GM23248 (cell line): ENCODE results near the gene ZNF532. TPM values are rescaled to one million over a fixed set of nuclear protein-coding genes. Genes with fewer than 3 reads are reported as not detected.

Experiments used
- DNase-seq: peaks from one replicate; pipeline ENCODE4 v3.0.0-alpha.2; 2015
- H2AFZ ChIP-seq: fragments of 200-600 bp; sonication (generic); 2 replicates; pipeline ENCODE4 v1.6.1; 2016; ENCODE audit warnings: antibody characterized with exemption
- H3F3A ChIP-seq: fragments of 200-600 bp; sonication (generic); 2 replicates; pipeline ENCODE4 v1.6.1; 2016; ENCODE audit warnings: mild to moderate bottlenecking, antibody characterized with exemption, mixed run types; ENCODE audit not compliant: insufficient read depth
- H3K27ac ChIP-seq: fragments of 200-600 bp; sonication (generic); 2 replicates; pipeline ENCODE4 v1.5.1; 2016; ENCODE audit warnings: mild to moderate bottlenecking
- H3K27me3 ChIP-seq: fragments of 200-600 bp; sonication (generic); replicated peaks from 2 replicates; pipeline ENCODE4 v1.6.1; 2016; ENCODE audit warnings: mild to moderate bottlenecking; ENCODE audit not compliant: insufficient read depth
- H3K36me3 ChIP-seq: fragments of 200-600 bp; sonication (generic); 2 replicates; pipeline ENCODE4 v1.6.1; 2016; ENCODE audit warnings: low read depth, mild to moderate bottlenecking
- H3K4me1 ChIP-seq: fragments of 200-600 bp; sonication (generic); 2 replicates; pipeline ENCODE4 v1.6.1; 2016; ENCODE audit warnings: mild to moderate bottlenecking; ENCODE audit not compliant: insufficient read depth
- H3K4me2 ChIP-seq: fragments of 200-600 bp; sonication (generic); one replicate; pipeline ENCODE4 v1.6.1; 2016; ENCODE audit warnings: mild to moderate bottlenecking; ENCODE audit not compliant: unreplicated experiment
- H3K4me3 ChIP-seq: fragments of 200-600 bp; sonication (generic); 2 replicates; pipeline ENCODE4 v1.5.1; 2016; ENCODE audit warnings: mild to moderate bottlenecking
- H3K79me2 ChIP-seq: fragments of 200-600 bp; sonication (generic); 2 replicates; pipeline ENCODE4 v1.6.1; 2016; ENCODE audit warnings: mild to moderate bottlenecking; ENCODE audit not compliant: insufficient read depth
- H3K9ac ChIP-seq: fragments of 200-600 bp; sonication (generic); 2 replicates; pipeline ENCODE4 v1.6.1; 2016; ENCODE audit warnings: mild to moderate bottlenecking
- H3K9me2 ChIP-seq: fragments of 200-600 bp; sonication (generic); 2 replicates; pipeline ENCODE4 v1.6.1; 2016; ENCODE audit warnings: mixed run types, mild to moderate bottlenecking, moderate library complexity; ENCODE audit not compliant: insufficient read depth
- H3K9me3 ChIP-seq: fragments of 200-600 bp; sonication (generic); one replicate; pipeline ENCODE4 v1.6.1; 2017; ENCODE audit warnings: low read depth
- H4K20me1 ChIP-seq: fragments of 200-600 bp; sonication (generic); 2 replicates; pipeline ENCODE4 v1.6.0; 2016; ENCODE audit not compliant: insufficient read depth
- EZH2 ChIP-seq: fragments of 200-600 bp; sonication (generic); IDR thresholded peaks from 2 replicates; pipeline ENCODE4 v1.6.1; 2018; ENCODE audit warnings: antibody characterized with exemption, mild to moderate bottlenecking; ENCODE audit not compliant: insufficient read depth, poor library complexity, severe bottlenecking
- EZH2phosphoT487 ChIP-seq: fragments of 200-600 bp; sonication (generic); IDR thresholded peaks from 2 replicates; pipeline ENCODE4 v1.6.1; 2018; ENCODE audit warnings: antibody characterized with exemption, moderate library complexity, mild to moderate bottlenecking, low read depth; ENCODE audit not compliant: insufficient read depth
- WGBS, 2 experiments: methylation state at CpG; one replicate each; pipeline ENCODE4 v1.1.6; 2015 to 2017; ENCODE audit warnings: low lambda C conversion rate in 2 of 2, low coverage in 1 of 2; ENCODE audit errors: missing lambda C conversion rate in 2 of 2; 5-methylcytosine and 5-hydroxymethylcytosine counted together
- in situ Hi-C: fragments of 300-500 bp; cut with MboI; formaldehyde crosslinking; loops from 2 replicates; pipeline ENCODE4 v1.15.0; 2020
- polyA plus RNA-seq: library from polyadenylated mRNA; unstranded; fragments of >200 nt; fragmentation: Nextera tagmentation; extraction: Ambion mirVana; gene quantifications from 2 replicates; pipeline ENCODE4 v1.2.1, GENCODE V29; 2016
- total RNA-seq: library from RNA; depleted of rRNA; stranded (reverse); fragments of >200 nt; shearing (Covaris generic); gene quantifications from 2 replicates; pipeline ENCODE4 v1.2.3, GENCODE V29; 2014

The ZNF532 gene
- total and polyA plus RNA-seq, 2 experiments from 2014 or later: 13.2 to 31.9 TPM

DNA sequence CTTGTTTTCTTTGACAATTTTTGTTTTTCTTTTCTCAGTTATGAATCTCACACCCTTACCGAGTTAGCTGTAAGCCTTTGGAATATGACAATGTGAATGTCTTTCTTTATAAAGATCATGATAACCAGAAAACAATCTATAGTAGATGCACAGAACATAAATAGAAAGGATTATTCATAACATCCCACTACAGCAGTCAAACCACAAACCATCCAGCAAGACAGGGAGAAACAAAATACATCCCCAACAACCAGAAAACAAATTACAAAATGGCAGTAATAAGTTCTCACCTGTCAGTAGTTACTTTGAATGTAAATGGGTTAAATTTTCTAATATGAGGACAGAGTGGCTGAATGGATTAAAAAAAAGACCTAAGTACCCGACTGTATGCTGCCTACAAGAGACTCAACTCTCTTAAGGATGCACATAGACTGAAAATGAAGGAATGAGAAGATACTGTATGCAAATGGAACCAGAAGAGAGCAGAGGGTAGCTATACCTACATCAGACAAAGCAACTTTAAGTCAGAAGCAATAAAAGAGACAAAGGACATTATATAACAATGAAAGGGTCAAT is 124.6 kb downstream of the ZNF532 start:
- H2AFZ ChIP-seq: no peak overlapping the region
- no peak overlapping the region for H3K4me3 ChIP-seq
- no peak overlapping the region for H3K9ac ChIP-seq
- 96 to 98% methylated on average over 2 of the region's 2 CpGs for WGBS, 2 experiments
- H3K4me1 ChIP-seq: peaks cover 29% of the 10 kb centered on the region
- H3F3A ChIP-seq: peaks cover 24% of the 10 kb centered on the region
- H3K36me3 ChIP-seq: no peaks in the 10 kb centered on the region
- no peaks in the 10 kb centered on the region for H3K9me3 ChIP-seq
- DNase-seq: no peak
- no peaks in the 10 kb centered on the region for H3K79me2 ChIP-seq
- no peak for TF ChIP-seq EZH2phosphoT487
- TF ChIP-seq EZH2: no peak
- in situ Hi-C loops: no loop called here
- H3K27me3 ChIP-seq: no peaks in the 10 kb centered on the region
- no peak overlapping the region for H3K4me2 ChIP-seq
- H4K20me1 ChIP-seq: no peaks in the 10 kb centered on the region
- H3K9me2 ChIP-seq: no peaks in the 10 kb centered on the region
- no peak overlapping the region for H3K27ac ChIP-seq

DNA sequence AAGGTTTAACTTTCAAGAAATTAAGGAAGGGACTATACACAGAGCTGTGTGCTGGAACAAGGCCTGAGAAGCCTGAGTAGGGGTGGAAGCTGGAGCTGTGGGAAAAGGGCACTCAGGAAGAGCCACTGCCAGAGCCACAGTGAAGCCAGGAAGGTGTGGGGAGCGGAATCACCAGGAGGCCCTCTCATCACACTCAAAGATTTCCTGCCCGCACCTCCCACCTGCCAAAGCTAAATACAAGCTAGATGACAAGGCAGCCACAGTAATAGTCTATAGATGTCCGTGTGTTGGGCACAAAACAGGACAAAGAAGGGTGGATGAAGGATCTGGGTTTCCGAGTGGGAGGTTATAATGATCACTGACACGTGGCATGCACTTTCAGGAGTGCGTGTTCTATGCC is 126.0 kb downstream of the ZNF532 start:
- in situ Hi-C loops: no loop called here
- Histone ChIP-seq H3K36me3 (no peaks in the 10 kb centered on the region), H3K27ac (no peak overlapping the region), H3K4me1 (peaks cover 31% of the 10 kb centered on the region), H3K9me2 (no peaks in the 10 kb centered on the region), H2AFZ (no peak overlapping the region), H3K4me3 (no peak overlapping the region), H3K9ac (no peak overlapping the region), H3K9me3 (no peaks in the 10 kb centered on the region), H3F3A (peaks cover 24% of the 10 kb centered on the region), H3K27me3 (no peaks in the 10 kb centered on the region), H3K79me2 (no peaks in the 10 kb centered on the region), H4K20me1 (no peaks in the 10 kb centered on the region), H3K4me2 (no peak overlapping the region)
- no peak for DNase-seq
- WGBS, 2 experiments: 97 to 98% methylated on average over 6 of the region's 6 CpGs
- TF ChIP-seq EZH2phosphoT487 (no peak), EZH2 (no peak)

DNA sequence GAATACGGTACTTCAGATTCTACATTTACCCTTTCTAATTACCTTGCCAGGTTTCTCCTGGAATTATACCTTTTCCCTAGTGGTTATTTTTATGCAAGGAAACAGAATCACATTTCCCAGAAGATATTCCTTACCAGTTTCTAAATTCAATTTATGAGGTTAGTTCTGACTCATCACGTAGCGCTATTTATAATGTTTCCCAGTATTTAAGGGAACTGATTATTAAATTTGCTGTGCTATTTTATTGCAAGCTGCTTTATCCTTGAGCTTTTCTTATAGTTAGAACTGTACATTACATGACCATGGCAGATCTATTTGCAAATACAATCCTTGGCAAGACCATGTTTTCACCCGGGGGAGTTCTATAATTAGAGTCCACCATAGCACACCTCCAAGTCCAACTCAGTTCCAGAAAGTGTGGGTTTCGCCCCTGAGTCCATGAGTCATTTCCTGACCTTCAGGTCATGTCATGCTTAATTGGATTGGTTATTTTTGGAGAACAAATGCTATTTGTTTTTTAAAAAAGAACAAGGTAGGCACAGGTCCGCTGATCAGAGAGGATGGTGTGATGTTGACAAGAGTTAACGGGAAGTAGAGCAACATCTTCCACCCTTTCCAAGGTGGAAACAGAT is 126.6 kb downstream of the ZNF532 start:
- no peak for DNase-seq
- in situ Hi-C loops: no loop called here
- Histone ChIP-seq H3F3A (peaks cover 24% of the 10 kb centered on the region), H3K36me3 (no peaks in the 10 kb centered on the region), H3K9me2 (no peaks in the 10 kb centered on the region), H3K79me2 (no peaks in the 10 kb centered on the region), H3K9ac (no peak overlapping the region), H3K4me2 (no peak overlapping the region), H3K4me1 (peaks cover 35% of the 10 kb centered on the region), H3K27ac (no peak overlapping the region), H3K4me3 (no peak overlapping the region), H4K20me1 (no peaks in the 10 kb centered on the region), H2AFZ (no peak overlapping the region), H3K9me3 (no peaks in the 10 kb centered on the region), H3K27me3 (no peaks in the 10 kb centered on the region)
- TF ChIP-seq EZH2 (no peak), EZH2phosphoT487 (no peak)
- WGBS, 2 experiments: 67% methylated on average over 7 of the region's 7 CpGs

DNA sequence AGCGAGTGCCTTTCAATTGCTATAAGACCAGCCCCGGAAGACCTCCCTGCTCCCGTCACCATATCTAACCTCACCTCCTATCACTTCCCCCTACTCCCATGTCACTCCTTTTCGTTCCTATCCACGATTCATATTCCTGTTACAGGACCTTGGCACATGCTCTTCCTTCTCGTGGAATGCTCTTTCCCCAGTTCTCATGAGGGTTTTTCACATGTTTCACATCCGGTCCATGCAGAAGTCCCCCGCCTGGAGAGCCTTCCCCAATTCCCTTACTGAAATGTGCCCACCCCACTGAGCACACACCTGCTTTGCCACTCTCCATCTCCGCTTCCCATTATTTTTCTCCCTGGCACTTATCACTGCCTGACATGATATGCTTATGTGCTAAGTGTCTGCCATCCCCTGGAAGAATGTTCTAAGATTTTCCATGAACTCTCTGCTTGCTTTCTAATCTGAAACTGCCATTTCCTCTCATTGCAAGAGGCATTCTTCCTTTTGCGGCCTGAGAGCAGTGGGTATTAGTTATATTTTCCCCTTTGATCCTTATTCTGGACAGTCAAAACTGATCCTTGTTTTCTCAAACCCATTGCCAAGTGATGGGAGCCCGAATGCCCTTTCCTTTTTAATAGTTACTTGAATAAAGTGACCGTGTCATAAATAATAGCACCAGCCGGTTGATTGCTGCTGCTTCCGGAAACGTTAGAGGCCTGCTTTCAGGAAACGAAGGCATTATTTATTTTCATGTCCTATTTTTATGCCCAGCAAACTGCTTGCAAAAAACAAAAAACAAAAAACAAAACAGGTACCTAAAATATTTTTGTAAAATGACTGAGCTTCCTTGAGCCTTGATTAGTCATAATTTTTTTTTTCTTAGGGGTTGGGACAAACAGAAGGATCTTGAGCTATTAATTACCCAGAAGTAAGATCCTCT is 127.9 kb downstream of the ZNF532 start:
- WGBS, 2 experiments: 79 to 80% methylated on average over 15 to 16 of the region's 16 CpGs
- H3K9me2 ChIP-seq: no peaks in the 10 kb centered on the region
- TF ChIP-seq EZH2phosphoT487 (no peak), EZH2 (no peak)
- H3K36me3 ChIP-seq: no peaks in the 10 kb centered on the region
- H3K79me2 ChIP-seq: no peaks in the 10 kb centered on the region
- 0 out of 2 replicates have a peak overlapping the region, but pooled peaks have one; percentile 17 for H3K4me3 ChIP-seq
- in situ Hi-C loops: no loop called here
- H2AFZ ChIP-seq: no peak overlapping the region
- peaks cover 41% of the 10 kb centered on the region for H3K4me1 ChIP-seq
- H3K9ac ChIP-seq: peak overlapping the region; percentile 44
- H4K20me1 ChIP-seq: no peaks in the 10 kb centered on the region
- peak overlapping the region; percentile 77 for H3K27ac ChIP-seq
- peak; percentile 62 for DNase-seq
- peaks cover 32% of the 10 kb centered on the region for H3F3A ChIP-seq
- peak overlapping the region; percentile 17 for H3K4me2 ChIP-seq
- no peaks in the 10 kb centered on the region for H3K9me3 ChIP-seq
- H3K27me3 ChIP-seq: no peaks in the 10 kb centered on the region
